GM12878 (cell line): Measurements from ENCODE around the gene MYL7. TPM values are rescaled to one million over a fixed set of nuclear protein-coding genes. Genes with fewer than 3 reads are reported as not detected.

Experiments
- ATAC-seq: fragments of 200-7000 bp; cut with Tn5 transposase; 3 replicates; pipeline ENCODE4 v1.9.1; 2020; ENCODE audit warnings: mild to moderate bottlenecking, moderate library complexity
- BruUV-seq: library from RNA; stranded (reverse); fragments of 400-500 nt; replicated peaks from 2 replicates; lab custom pipeline; 2021; lab: Mats Ljungman, UMichigan
- CTCF ChIA-PET: fragments of 300-600 bp; sonication (Branson Sonifier 250); formaldehyde crosslinking; extraction: SDS; loops from one replicate; lab custom pipeline; 2021; ENCODE audit warnings: inconsistent platforms; lab: Yijun Ruan, JAX
- POLR2A ChIA-PET: fragments of 350-600 bp; formaldehyde crosslinking; extraction: SDS; loops from one replicate; lab custom pipeline; 2021; ENCODE audit warnings: inconsistent platforms; lab: Charles Lee
- RAD21 ChIA-PET: fragments of 300-600 bp; sonication (Branson Sonifier 250); formaldehyde crosslinking; loops from one replicate; lab custom pipeline; 2023; ENCODE audit warnings: antibody characterized with exemption; ENCODE audit not compliant: unreplicated experiment; lab: Charles Lee
- SMC1A ChIA-PET: fragments of 300-600 bp; sonication (Branson Sonifier 250); formaldehyde crosslinking; loops from one replicate; lab custom pipeline; 2023; ENCODE audit not compliant: unreplicated experiment, uncharacterized antibody; lab: Charles Lee
- DNase-seq: peaks from one replicate; pipeline ENCODE4 v3.0.0-alpha.2; 2011; ENCODE audit warnings: low read depth, low spot score
- FAIRE-seq: peaks from 3 replicates; lab custom pipeline; 2011; peaks lifted over from hg19 to GRCh38; lab: Jason Lieb, UNC
- H2AFZ ChIP-seq: 2 replicates; pipeline ENCODE4 v1.6.0; 2011; ENCODE audit warnings: low read depth, low read length, control low read depth; ENCODE audit not compliant: control insufficient read depth
- H3K27ac ChIP-seq: 2 replicates; pipeline ENCODE4 v1.5.1; 2011; ENCODE audit warnings: control low read depth; ENCODE audit not compliant: control insufficient read depth, insufficient read depth
- H3K27me3 ChIP-seq, 2 experiments: replicated peaks in 1 of 2; 2 replicates each; pipeline versions ENCODE4 v1.6.0 to v1.6.1; 2011; ENCODE audit warnings: low read length in 1 of 2; ENCODE audit not compliant: control insufficient read depth in 2 of 2, insufficient read depth in 2 of 2
- H3K36me3 ChIP-seq, 2 experiments: 2 replicates each; pipeline ENCODE4 v1.5.1; 2011; ENCODE audit warnings: low read length in 1 of 2; ENCODE audit not compliant: control insufficient read depth in 2 of 2, insufficient read depth in 2 of 2
- H3K4me1 ChIP-seq: 2 replicates; pipeline ENCODE4 v1.6.1; 2011; ENCODE audit warnings: mild to moderate bottlenecking, low read length, moderate library complexity, mixed read lengths; ENCODE audit not compliant: control insufficient read depth, insufficient read depth
- H3K4me2 ChIP-seq: 2 replicates; pipeline ENCODE4 v1.6.0; 2011; ENCODE audit warnings: control low read depth; ENCODE audit not compliant: control insufficient read depth, insufficient read depth
- H3K4me3 ChIP-seq: fragments of 200-600 bp; sonication (generic); 2 replicates; pipeline ENCODE4 v1.5.1; 2016
- H3K79me2 ChIP-seq: 2 replicates; pipeline ENCODE4 v1.6.0; 2011; ENCODE audit warnings: low read length; ENCODE audit not compliant: control insufficient read depth, insufficient read depth
- H3K9ac ChIP-seq: 2 replicates; pipeline ENCODE4 v1.8.0; 2011; ENCODE audit warnings: low read length, control low read depth, mixed read lengths; ENCODE audit not compliant: control insufficient read depth, insufficient read depth
- H3K9me3 ChIP-seq: replicated peaks from 3 replicates; pipeline ENCODE4 v1.5.1; 2011; ENCODE audit warnings: mild to moderate bottlenecking, low read length; ENCODE audit not compliant: control insufficient read depth, insufficient read depth
- H4K20me1 ChIP-seq: 2 replicates; pipeline ENCODE4 v1.6.0; 2011; ENCODE audit not compliant: control insufficient read depth, insufficient read depth
- CEBPZ ChIP-seq: fragments of 150-350 bp; IDR thresholded peaks from 2 replicates; pipeline ENCODE4 v1.6.1; 2016; ENCODE audit warnings: low read depth, low read length
- GATAD2B ChIP-seq: fragments of 450-650 bp; conservative IDR thresholded peaks from 2 replicates; pipeline ENCODE4 v1.6.1; 2017; ENCODE audit warnings: low read depth, mild to moderate bottlenecking, moderate library complexity
- KLF5 ChIP-seq: fragments of 450-650 bp; IDR thresholded peaks from 2 replicates; pipeline ENCODE4 v1.6.1; 2014; ENCODE audit warnings: mild to moderate bottlenecking; ENCODE audit not compliant: partially characterized antibody
- NFYB ChIP-seq: IDR thresholded peaks from 2 replicates; pipeline ENCODE4 v1.6.1; 2011; ENCODE audit warnings: low read depth, mild to moderate bottlenecking, low read length, improper control_type of control experiment, moderate library complexity; ENCODE audit not compliant: insufficient read depth
- STAT1 ChIP-seq: fragments of 450-650 bp; conservative IDR thresholded peaks from 2 replicates; pipeline ENCODE4 v1.6.1; 2014; ENCODE audit warnings: antibody characterized with exemption, mild to moderate bottlenecking
- WGBS: methylation state at CpG from one replicate; pipeline ENCODE4 v1.1.6; 2016; ENCODE audit warnings: low lambda C conversion rate; ENCODE audit not compliant: insufficient replicate concordance, insufficient coverage; ENCODE audit errors: missing lambda C conversion rate; 5-methylcytosine and 5-hydroxymethylcytosine counted together
- in situ Hi-C: fragments of 300-500 bp; cut with MboI; formaldehyde crosslinking; loops from 9 replicates; pipeline ENCODE4 v1.14.3; 2018; ENCODE audit warnings: mixed read lengths
- intact Hi-C: fragments of 100-400 bp; cut with micrococcal nuclease; formaldehyde crosslinking; loops from one replicate; pipeline ENCODE4 v1.14.2; 2022; ENCODE audit not compliant: unreplicated experiment
- polyA plus RNA-seq, 11 experiments: library from polyadenylated mRNA; depleted of rRNA in 4 of 11; unstranded in 6 of 11; stranded (reverse) in 5 of 11; fragments of >200 nt; fragmentation: Nextera tagmentation in 4 of 11; fragmentation: Illumina TruSeq in 1 of 11; extraction: Ambion mirVana in 4 of 11; extraction: Trizol in 1 of 11; gene quantifications; 1 replicate in 1 of 11; 2 replicates in 10 of 11; pipeline versions ENCODE4 v1.2.1 to v1.2.3, GENCODE V29; 2011 to 2016; ENCODE audit warnings: inconsistent platforms in 2 of 11, missing spikeins in 2 of 11, low read depth in 1 of 11
- total RNA-seq, 4 experiments: library from RNA; depleted of rRNA in 3 of 4; stranded (reverse); fragments of >200 nt in 3 of 4; fragmentation: Illumina TruSeq in 1 of 4; extraction: Trizol in 1 of 4; gene quantifications; 2 replicates each; pipeline versions ENCODE4 v1.2.1 to v1.2.3, GENCODE V29; 2013 to 2021

MYL7 gene
- total and polyA plus RNA-seq, 10 of the 15 experiments (the other 5 are each of a cell fraction or from before 2014, with no cell fraction given): 1.9 TPM; not detected in 9

- no peaks in the 10 kb centered on the region for H3K79me2 ChIP-seq
- RAD21 ChIA-PET: no interaction called here
- DNase-seq: no peak
- no peaks in the 10 kb centered on the region; the same call in 2 of the 3 replicates for H3K9me3 ChIP-seq
- no peaks in the 10 kb centered on the region for H4K20me1 ChIP-seq
- no peak for ATAC-seq
- no TSS peak for BruUV-seq
- H2AFZ ChIP-seq: no peak overlapping the region
- CTCF ChIA-PET: no interaction called here
- SMC1A ChIA-PET: no interaction called here
- no peak for FAIRE-seq
- no peaks in the 10 kb centered on the region for H3K4me1 ChIP-seq
- H3K9ac ChIP-seq: no peak overlapping the region
- no peaks in the 10 kb centered on the region for H3K36me3 ChIP-seq
- POLR2A ChIA-PET: no interaction called here
- peaks cover 0 to 1% of the 10 kb centered on the region in 2 experiments; a peak in 2 of 4 replicates for H3K27me3 ChIP-seq
- WGBS: 57% methylated on average over 1 of the region's 2 CpGs
- H3K27ac ChIP-seq: no peak overlapping the region
- no peak overlapping the region for H3K4me3 ChIP-seq
- TF ChIP-seq KLF5 (no peak), NFYB (no peak), CEBPZ (no peak), GATAD2B (no peak), STAT1 (no peak)
- in situ Hi-C loops (no loop called here), intact Hi-C loops (no loop called here)
- H3K4me2 ChIP-seq: no peak overlapping the region
Measured at GRCh38 chr7:44184873-44185446, 43.8 kb upstream of the MYL7 start.
